ENCODE measurements around the gene MRPL23. TPM values are rescaled to one million over a fixed set of nuclear protein-coding genes. Genes with fewer than 3 reads are reported as not detected.

MRPL23 gene
- total and polyA plus RNA-seq, 4 donors: 33.0 to 83.9 (median 67.6) TPM

GRCh38 chr11:1982873-1983600 lies 35.9 kb downstream of the MRPL23 start (continued):
- no peak for TF ChIP-seq REST (IDR thresholded peaks at IDR 0.05)
- TF ChIP-seq SP1 (IDR thresholded peaks at IDR 0.05): no peak
- no peak for TF ChIP-seq EGR1 (IDR thresholded peaks at IDR 0.05; ENCODE audit: low read depth in 2 of 2)
- no peak for TF ChIP-seq NR2F2 (IDR thresholded peaks at IDR 0.05)
- no peak for TF ChIP-seq MAX (IDR thresholded peaks at IDR 0.05)

- H3K27me3 ChIP-seq (ENCODE audit: control insufficient read depth in 4 of 4, insufficient read depth in 4 of 4, low read length in 3 of 4): no peaks in the 10 kb centered on the region
- TF ChIP-seq REST (IDR thresholded peaks at IDR 0.05) (no peak), FOXA2 (IDR thresholded peaks at IDR 0.05) (no peak), YY1 (IDR thresholded peaks at IDR 0.05) (no peak), GABPA (IDR thresholded peaks at IDR 0.05 in 1 of 2, conservative IDR thresholded peaks at IDR 0.05 in 1 of 2) (no peak), FOXA1 (IDR thresholded peaks at IDR 0.05) (no peak), CTCF (IDR thresholded peaks at IDR 0.05; ENCODE audit: low read depth, low read length, missing input control) (no peak), TAF1 (conservative IDR thresholded peaks at IDR 0.05) (no peak), ZBTB33 (IDR thresholded peaks at IDR 0.05) (no peak), HNF4G (IDR thresholded peaks at IDR 0.05) (no peak), SP1 (IDR thresholded peaks at IDR 0.05) (no peak), NR2F2 (IDR thresholded peaks at IDR 0.05) (no peak), MAX (IDR thresholded peaks at IDR 0.05) (no peak), RXRA (IDR thresholded peaks at IDR 0.05) (no peak)
- H3K27ac ChIP-seq (ENCODE audit: low read depth in 1 of 2, low read length in 2 of 2): no peak overlapping the region
- H3K9me3 ChIP-seq (ENCODE audit: control insufficient read depth in 4 of 4, low read length in 3 of 4): no peaks in the 10 kb centered on the region
- no peaks in the 10 kb centered on the region for H3K4me1 ChIP-seq (ENCODE audit: control insufficient read depth in 4 of 4, insufficient read depth in 4 of 4, low read length in 3 of 4)
- WGBS: 80% methylated on average over 12 of the region's 12 CpGs
- H3K4me3 ChIP-seq (ENCODE audit: low read depth in 1 of 3, low read length in 3 of 3): no peak overlapping the region
- H3K36me3 ChIP-seq (ENCODE audit: control insufficient read depth in 4 of 4, insufficient read depth in 3 of 4, low read depth in 1 of 4, low read length in 3 of 4): no peaks in the 10 kb centered on the region
- H3K9ac ChIP-seq (ENCODE audit: low read depth in 1 of 2, low read length in 2 of 2): no peak overlapping the region
- peak; percentile 27 for DNase-seq (ENCODE audit: low spot score)
These were observed 36.4 kb downstream of the MRPL23 start for GRCh38 chr11:1983601-1983961.

Measured in liver (tissue), 9 donors.